DOHH2 (cell line): Measurements from ENCODE around the gene ODF2L.

Experiments
- CTCF ChIP-seq: fragments of 200-600 bp; sonication (generic); IDR thresholded peaks from one replicate; pipeline ENCODE4 v1.5.1; 2014; ENCODE audit warnings: antibody characterized with exemption, mild to moderate bottlenecking, low read depth, low read length; ENCODE audit not compliant: poor library complexity, severe bottlenecking
- EZH2phosphoT487 ChIP-seq: fragments of 200-600 bp; sonication (generic); IDR thresholded peaks from 2 replicates; pipeline ENCODE4 v1.6.1; 2017; ENCODE audit warnings: borderline replicate concordance, mild to moderate bottlenecking, antibody characterized with exemption, low read length, moderate library complexity, mixed read lengths

- TF ChIP-seq CTCF: no peak
- TF ChIP-seq EZH2phosphoT487: no peak
Measured at GRCh38 chr1:86423473-86423872, 27.4 kb upstream of the ODF2L start.
